GM12864 (cell line): ENCODE results near the gene MICU1.
"Not testable (repeated sequence)": the region's sequence is repeated elsewhere in the genome, so short reads cannot be mapped to it uniquely, and the experiment has no call there.

Experiments used
- DNase-seq: peaks from one replicate; pipeline ENCODE4 v3.0.0-alpha.2; 2011; ENCODE audit warnings: low read depth
- H3K4me3 ChIP-seq: 2 replicates; pipeline ENCODE4 v1.5.1; 2011; ENCODE audit warnings: mild to moderate bottlenecking, low read depth, low read length, control low read depth
- TF ChIP-seq, protein P1 (sequence below): IDR thresholded peaks from 2 replicates; pipeline ENCODE4 v1.5.1; 2011; ENCODE audit warnings: low read depth, mild to moderate bottlenecking, moderate library complexity, low read length, control low read depth, inconsistent platforms; ENCODE audit errors: missing control alignments

Gene MICU1

DNA sequence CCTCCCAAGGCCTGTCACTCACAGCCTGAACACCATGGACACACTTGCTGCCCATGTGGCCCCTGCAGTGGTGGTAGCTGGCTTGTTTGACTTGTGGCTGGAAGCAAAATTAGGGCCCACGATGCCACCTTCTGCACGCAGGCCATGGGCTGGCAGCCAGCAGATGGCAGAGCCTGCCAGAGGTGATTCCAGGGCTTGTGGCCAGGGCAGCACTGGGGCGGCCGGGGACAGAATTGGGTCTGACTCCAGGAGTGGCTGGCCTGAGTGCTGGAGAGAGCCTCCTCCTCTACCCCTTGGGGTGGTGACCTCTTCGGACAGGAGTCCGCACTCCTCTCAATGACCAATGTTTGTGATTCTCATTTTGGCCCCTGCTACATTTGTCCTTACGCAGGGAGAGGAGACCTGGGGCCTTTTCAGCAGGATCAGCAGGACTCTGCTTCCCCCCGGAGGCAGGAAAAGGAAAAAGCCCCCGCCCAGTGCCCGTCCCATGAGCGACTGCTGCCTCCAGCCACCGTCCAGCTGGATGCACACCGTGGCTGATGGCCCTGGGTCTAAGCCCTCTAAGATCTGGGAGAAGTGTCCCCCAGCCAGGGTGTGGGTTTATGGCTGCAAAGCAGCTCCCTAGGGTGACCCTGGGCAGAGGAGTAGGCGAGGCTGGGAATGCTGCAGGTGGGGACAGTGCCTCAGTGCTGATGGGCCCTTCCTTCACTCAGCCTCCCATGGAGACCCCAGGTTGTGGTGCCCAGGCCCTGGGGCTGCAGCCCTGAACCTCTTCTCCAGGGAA, 297.6 kb downstream of the MICU1 start:
- H3K4me3 ChIP-seq: no peak overlapping the region
- DNase-seq: no peak
- TF ChIP-seq, protein P1, sequence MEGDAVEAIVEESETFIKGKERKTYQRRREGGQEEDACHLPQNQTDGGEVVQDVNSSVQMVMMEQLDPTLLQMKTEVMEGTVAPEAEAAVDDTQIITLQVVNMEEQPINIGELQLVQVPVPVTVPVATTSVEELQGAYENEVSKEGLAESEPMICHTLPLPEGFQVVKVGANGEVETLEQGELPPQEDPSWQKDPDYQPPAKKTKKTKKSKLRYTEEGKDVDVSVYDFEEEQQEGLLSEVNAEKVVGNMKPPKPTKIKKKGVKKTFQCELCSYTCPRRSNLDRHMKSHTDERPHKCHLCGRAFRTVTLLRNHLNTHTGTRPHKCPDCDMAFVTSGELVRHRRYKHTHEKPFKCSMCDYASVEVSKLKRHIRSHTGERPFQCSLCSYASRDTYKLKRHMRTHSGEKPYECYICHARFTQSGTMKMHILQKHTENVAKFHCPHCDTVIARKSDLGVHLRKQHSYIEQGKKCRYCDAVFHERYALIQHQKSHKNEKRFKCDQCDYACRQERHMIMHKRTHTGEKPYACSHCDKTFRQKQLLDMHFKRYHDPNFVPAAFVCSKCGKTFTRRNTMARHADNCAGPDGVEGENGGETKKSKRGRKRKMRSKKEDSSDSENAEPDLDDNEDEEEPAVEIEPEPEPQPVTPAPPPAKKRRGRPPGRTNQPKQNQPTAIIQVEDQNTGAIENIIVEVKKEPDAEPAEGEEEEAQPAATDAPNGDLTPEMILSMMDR: peak; percentile 43

DNA sequence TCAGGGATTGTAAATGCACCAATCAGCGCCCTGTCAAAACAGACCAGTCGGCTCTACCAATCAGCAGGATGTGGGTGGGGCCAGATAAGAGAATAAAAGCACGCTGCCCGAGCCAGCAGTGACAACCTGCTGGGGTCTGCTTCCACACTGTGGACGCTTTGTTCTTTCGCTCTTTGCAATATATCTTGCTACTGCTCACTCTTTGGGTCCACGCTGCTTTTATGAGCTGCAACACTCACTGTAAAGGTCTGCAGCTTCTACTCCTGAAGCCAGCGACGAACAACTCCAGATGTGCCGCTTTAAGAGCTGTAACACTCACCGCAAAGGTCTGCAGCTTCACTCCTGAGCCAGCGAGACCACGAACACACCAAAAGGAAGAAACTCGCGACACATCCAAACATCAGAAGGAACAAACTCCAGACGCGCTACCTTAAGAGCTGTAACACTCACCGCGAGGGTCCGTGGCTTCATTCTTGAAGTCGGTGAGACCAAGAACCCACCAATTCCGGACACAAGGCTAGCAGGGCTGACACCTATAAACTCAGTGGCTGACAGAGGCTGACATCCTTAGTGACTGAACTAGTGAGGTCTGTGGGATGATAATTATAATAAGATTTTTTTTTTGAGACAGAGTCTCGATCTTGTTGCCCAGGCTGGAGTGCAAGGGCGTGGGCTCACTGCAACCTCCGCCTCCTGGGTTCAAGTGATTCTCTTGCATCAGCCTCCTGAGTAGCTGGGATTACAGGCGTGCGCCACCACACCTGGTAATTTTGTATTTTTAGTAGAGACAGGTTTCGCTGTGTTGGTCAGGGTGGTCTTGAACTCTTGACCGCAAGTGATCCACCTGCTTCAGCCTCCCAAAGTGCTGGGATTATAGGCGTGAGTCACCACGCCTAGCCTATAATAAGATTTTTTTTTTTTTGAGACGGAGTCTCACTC, 298.9 kb downstream of the MICU1 start:
- DNase-seq, H3K4me3 ChIP-seq: not testable (repeated sequence)

DNA sequence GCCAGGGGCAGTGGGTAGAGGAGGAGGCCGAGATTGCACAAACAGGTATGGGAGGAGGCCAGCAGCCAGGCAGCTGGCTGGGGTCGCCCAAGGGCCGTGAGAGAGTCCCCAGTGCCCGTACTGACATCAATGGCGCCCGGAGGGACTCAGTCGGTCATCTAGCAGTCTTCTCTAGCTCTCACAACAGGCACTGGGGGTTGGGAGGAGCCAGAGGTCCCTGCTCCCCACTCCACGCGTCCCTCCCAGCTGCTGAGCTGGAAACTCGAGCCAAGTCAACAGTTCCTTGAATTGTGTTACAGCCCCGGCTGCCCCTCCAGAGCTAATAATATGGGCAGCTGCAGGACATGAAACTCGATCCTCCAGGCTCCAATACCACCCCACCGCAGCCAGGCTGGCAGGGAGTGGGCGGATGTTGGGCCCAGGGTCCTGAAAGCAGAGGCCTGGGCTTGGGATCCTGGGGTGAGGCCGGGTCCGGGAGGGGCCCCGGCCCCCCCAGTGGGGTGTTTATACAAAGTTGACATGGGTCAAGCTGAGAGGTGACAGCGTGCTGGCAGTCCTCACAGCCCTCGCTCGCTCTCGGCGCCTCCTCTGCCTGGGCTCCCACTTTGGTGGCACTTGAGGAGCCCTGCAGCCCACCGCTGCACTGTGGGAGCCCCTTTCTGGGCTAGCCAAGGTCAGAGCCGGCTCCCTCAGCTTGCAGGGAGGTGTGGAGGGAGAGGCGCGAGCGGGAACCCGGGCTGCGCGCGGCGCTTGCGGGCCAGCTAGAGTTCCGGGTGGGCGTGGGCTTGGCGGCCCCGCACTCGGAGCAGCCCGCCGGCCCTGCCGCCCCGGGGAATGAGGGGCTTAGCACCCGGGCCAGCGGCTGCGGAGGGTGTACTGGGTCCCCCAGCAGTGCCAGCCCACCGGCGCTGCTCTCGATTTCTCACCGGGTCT, 300.4 kb downstream of the MICU1 start:
- not testable (repeated sequence) for DNase-seq, H3K4me3 ChIP-seq

DNA sequence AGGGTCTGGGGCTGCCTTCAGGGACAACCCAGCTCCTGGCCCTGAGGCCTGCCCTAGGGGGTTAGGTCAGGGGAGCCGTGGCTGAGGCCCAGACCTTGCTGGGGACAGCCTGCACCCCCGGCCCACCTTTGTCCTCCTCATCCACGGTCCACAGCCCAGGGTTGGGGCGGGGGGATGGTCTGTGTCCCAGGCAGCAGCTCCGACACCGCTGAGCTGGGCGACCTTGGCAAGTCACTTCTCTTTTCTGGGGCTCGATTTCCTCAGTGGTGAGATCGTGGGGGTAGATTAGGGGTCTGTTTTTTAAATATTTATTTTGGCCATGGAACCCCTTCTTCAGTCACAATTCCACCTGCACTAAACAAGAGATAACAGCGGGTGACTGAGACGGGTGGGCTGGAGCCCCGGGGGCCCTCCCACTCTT, 302.1 kb downstream of the MICU1 start:
- TF ChIP-seq, protein P1: no peak
- DNase-seq: no peak
- no peak overlapping the region for H3K4me3 ChIP-seq

DNA sequence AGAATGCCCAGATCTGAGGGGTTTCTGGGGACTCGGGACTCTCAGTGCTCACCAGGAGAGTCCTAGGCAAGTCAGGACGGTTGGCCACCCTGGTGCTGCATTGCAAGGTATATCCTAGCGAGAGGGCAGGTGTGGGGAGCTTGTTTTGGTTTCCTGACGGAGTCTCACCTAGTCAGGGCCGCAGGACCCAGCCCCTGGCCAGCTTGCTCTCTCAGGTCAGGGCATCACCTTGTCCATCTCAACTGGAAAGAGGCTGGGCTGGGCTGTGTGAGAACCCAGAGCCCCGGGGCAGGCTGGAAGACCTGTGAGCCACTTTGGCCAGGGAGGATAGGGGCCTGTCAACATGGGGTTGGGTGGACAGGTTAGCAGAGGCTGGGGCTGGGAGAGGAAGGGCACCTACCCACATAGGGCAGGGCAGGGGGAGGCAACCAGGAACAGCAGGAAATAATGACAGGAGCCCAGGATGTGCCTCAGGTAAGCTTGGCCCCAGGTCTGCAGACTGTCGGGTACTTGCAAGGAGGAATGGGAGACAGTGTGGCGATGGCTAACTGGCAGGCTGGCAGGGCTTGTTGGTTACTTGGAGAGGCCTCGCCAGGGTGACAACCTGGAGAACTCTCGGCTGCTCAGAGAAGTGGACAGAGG, 302.6 kb downstream of the MICU1 start:
- TF ChIP-seq, protein P1: no peak
- no peak overlapping the region for H3K4me3 ChIP-seq
- DNase-seq: no peak

DNA sequence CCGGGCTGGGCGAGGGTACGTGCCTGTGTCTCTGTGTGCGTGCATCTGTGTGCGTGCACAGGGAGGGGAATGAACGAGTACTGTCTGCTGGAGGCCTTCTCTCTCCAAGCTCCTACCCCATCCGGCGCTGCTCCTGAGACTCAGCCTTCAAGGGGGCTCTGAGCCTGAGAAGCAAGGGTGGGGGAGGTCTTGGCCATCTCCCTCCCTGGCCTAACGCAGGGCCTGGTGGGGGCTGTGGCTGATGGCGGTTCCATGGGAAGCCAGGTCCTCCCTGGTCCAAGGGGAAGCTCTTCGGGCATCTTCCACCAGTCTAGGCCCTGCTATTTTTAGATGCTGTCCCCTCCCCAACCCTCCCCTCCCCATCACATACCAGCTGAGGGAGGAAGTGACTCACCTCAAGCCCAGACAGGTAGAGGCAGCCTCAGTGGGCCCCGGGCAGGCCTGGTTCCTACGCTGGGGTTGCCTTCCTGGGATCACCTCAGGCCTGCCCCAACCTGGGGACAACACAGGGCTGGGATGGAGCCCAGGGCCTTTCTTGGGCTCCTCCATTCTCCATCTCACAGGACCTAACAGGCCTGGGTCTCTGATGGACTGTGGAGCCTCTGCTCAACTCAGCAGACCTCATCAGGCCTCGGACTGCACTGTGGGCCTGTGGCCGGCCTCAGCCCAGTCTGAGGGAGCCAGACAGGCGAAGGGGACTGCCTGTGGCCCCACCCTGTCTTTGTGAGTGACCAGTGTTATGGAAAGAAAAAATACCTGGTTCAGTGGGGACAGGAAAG, 303.4 kb downstream of the MICU1 start:
- DNase-seq: no peak
- TF ChIP-seq, protein P1: no peak

DNA sequence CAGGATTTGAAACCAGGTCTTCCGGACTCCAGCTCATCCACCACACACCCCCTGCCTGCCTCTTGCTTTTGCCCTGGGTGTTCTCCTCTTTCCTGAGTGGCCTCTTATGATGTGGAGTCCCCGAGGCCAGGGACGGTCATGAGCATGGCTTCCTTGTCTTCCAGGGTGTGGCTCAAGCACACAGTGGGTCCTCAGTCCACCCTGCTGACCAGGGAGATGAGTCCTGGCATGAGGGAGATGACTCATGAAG, 303.9 kb downstream of the MICU1 start:
- no peak overlapping the region for H3K4me3 ChIP-seq
- TF ChIP-seq, protein P1: no peak
- no peak for DNase-seq

More for the DNA sequence above, 303.4 kb downstream of the MICU1 start:
- H3K4me3 ChIP-seq: no peak overlapping the region
